HG02759 (cell line): ENCODE measurements around the gene SUCLG2.
"Not testable (repeated sequence)": the region's sequence is repeated elsewhere in the genome, so short reads cannot be mapped to it uniquely, and the experiment has no call there.

ENCODE experiments used
- ATAC-seq: cut with Tn5 transposase; IDR thresholded peaks from one replicate; pipeline ENCODE4 v1.9.1; 2021; ENCODE audit warnings: mild to moderate bottlenecking, moderate library complexity; ENCODE audit not compliant: unreplicated experiment

The SUCLG2 gene

GRCh38 chr3:67561667-67562394 is 92.6 kb downstream of the SUCLG2 start:
- no peak for ATAC-seq

GRCh38 chr3:67561266-67561665 is 93.1 kb downstream of the SUCLG2 start:
- no peak for ATAC-seq

GRCh38 chr3:67559029-67559605 is 95.3 kb downstream of the SUCLG2 start:
- no peak for ATAC-seq

- no peak for ATAC-seq
Observed at GRCh38 chr3:67558426-67558825, 96.0 kb downstream of the SUCLG2 start.

- ATAC-seq = no peak
Observed at GRCh38 chr3:67557848-67558355, 96.5 kb downstream of the SUCLG2 start.

GRCh38 chr3:67551361-67552016 is 102.9 kb downstream of the SUCLG2 start:
- no peak for ATAC-seq

- ATAC-seq = no peak
Observed at GRCh38 chr3:67550541-67550940, 103.9 kb downstream of the SUCLG2 start.

GRCh38 chr3:67542502-67543250 is 111.7 kb downstream of the SUCLG2 start:
- ATAC-seq = not testable (repeated sequence)

- ATAC-seq = no peak
Observed at GRCh38 chr3:67540198-67540894, 114.1 kb downstream of the SUCLG2 start.

- ATAC-seq = not testable (repeated sequence)
Observed at GRCh38 chr3:67537203-67537602, 117.2 kb downstream of the SUCLG2 start.

GRCh38 chr3:67535006-67535405 is 119.4 kb downstream of the SUCLG2 start:
- ATAC-seq = no peak

- ATAC-seq = no peak
Observed at GRCh38 chr3:67534594-67534993, 119.8 kb downstream of the SUCLG2 start.

GRCh38 chr3:67531181-67532101 is 123.0 kb downstream of the SUCLG2 start:
- no peak for ATAC-seq

- no peak for ATAC-seq
Observed at GRCh38 chr3:67529915-67530314, 124.5 kb downstream of the SUCLG2 start.

- no peak for ATAC-seq
Observed at GRCh38 chr3:67529337-67529736, 125.1 kb downstream of the SUCLG2 start.

- no peak for ATAC-seq
Observed at GRCh38 chr3:67526246-67526645, 128.2 kb downstream of the SUCLG2 start.

- ATAC-seq = no peak
Observed at GRCh38 chr3:67524046-67524445, 130.4 kb downstream of the SUCLG2 start.

- no peak for ATAC-seq
Observed at GRCh38 chr3:67522081-67522480, 132.3 kb downstream of the SUCLG2 start.

- peak; percentile 73 for ATAC-seq
Observed at GRCh38 chr3:67521053-67521646, 133.3 kb downstream of the SUCLG2 start.
